Osteocyte (in vitro differentiated cells): ENCODE measurements around the gene SUPT3H. TPM values are rescaled to one million over a fixed set of nuclear protein-coding genes. Genes with fewer than 3 reads are reported as not detected.
"Not testable (repeated sequence)": the region's sequence is repeated elsewhere in the genome, so short reads cannot be mapped to it uniquely, and the experiment has no call there.

Experiments
- DNase-seq: peaks from one replicate; pipeline ENCODE4 v3.0.0; 2021; ENCODE audit warnings: mixed read lengths; ENCODE audit not compliant: unreplicated experiment; ENCODE audit errors: extremely low spot score
- H3K27ac Mint-ChIP-seq: one replicate; pipeline ENCODE4 v1.8.0; 2021; ENCODE audit warnings: mild to moderate bottlenecking, mixed read lengths; ENCODE audit not compliant: unreplicated experiment
- H3K27me3 Mint-ChIP-seq: one replicate; pipeline ENCODE4 v1.8.0; 2021; ENCODE audit warnings: mixed read lengths; ENCODE audit not compliant: unreplicated experiment
- H3K36me3 Mint-ChIP-seq: one replicate; pipeline ENCODE4 v1.8.0; 2021; ENCODE audit warnings: mixed read lengths; ENCODE audit not compliant: unreplicated experiment
- H3K4me1 Mint-ChIP-seq: one replicate; pipeline ENCODE4 v1.8.0; 2021; ENCODE audit warnings: mixed read lengths; ENCODE audit not compliant: unreplicated experiment
- H3K4me3 Mint-ChIP-seq: one replicate; pipeline ENCODE4 v1.8.0; 2021; ENCODE audit warnings: mild to moderate bottlenecking, moderate library complexity, mixed read lengths; ENCODE audit not compliant: unreplicated experiment
- H3K9me3 Mint-ChIP-seq: one replicate; pipeline ENCODE4 v1.8.0; 2021; ENCODE audit warnings: mixed read lengths; ENCODE audit not compliant: unreplicated experiment
- total RNA-seq: library from RNA; stranded (reverse); gene quantifications from 2 replicates; pipeline ENCODE4 v1.2.1, GENCODE V29; 2021
- TF ChIP-seq, protein P1 (sequence below): fragments of 200-600 bp; sonication (generic); IDR thresholded peaks from 2 replicates; pipeline ENCODE4 v1.5.0; 2021; ENCODE audit warnings: antibody characterized with exemption, mild to moderate bottlenecking, moderate library complexity

The SUPT3H gene
- total RNA-seq, 1 donor from 2014 or later: 13.2 TPM

- DNase-seq: no peak
- Mint-ChIP-seq H3K9me3 (peaks cover 3% of the 10 kb centered on the region), H3K27ac (peak overlapping the region; percentile 43), H3K4me1 (peaks cover 7% of the 10 kb centered on the region), H3K4me3 (no peak overlapping the region), H3K27me3 (no peaks in the 10 kb centered on the region), H3K36me3 (no peaks in the 10 kb centered on the region)
- TF ChIP-seq, protein P1, sequence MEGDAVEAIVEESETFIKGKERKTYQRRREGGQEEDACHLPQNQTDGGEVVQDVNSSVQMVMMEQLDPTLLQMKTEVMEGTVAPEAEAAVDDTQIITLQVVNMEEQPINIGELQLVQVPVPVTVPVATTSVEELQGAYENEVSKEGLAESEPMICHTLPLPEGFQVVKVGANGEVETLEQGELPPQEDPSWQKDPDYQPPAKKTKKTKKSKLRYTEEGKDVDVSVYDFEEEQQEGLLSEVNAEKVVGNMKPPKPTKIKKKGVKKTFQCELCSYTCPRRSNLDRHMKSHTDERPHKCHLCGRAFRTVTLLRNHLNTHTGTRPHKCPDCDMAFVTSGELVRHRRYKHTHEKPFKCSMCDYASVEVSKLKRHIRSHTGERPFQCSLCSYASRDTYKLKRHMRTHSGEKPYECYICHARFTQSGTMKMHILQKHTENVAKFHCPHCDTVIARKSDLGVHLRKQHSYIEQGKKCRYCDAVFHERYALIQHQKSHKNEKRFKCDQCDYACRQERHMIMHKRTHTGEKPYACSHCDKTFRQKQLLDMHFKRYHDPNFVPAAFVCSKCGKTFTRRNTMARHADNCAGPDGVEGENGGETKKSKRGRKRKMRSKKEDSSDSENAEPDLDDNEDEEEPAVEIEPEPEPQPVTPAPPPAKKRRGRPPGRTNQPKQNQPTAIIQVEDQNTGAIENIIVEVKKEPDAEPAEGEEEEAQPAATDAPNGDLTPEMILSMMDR: no peak
Measured at GRCh38 chr6:45185403-45186251, 192.1 kb downstream of the SUPT3H start.

DNA sequence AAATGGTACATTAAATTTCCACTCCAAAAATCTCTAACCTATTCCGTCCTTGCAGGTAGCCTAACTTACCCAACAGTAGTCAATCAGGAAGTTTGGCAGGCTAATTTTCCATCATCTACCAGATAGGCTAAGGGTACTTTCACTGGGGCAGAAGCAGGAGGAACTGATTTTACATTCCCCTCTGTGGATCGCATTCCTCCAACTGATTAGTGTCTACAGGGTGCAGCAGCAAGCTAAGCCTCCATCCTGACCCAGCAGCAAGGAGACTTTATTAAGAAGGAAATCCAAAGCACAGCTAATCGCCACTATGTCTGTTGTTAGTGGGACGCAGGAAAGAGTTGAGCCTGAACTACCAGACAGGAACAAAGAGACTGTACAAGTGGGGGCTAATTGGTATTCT lies 192.8 kb downstream of the SUPT3H start:
- H3K27me3 Mint-ChIP-seq: no peaks in the 10 kb centered on the region
- H3K36me3 Mint-ChIP-seq: no peaks in the 10 kb centered on the region
- no peak overlapping the region for H3K27ac Mint-ChIP-seq
- H3K9me3 Mint-ChIP-seq: no peaks in the 10 kb centered on the region
- peaks cover 7% of the 10 kb centered on the region for H3K4me1 Mint-ChIP-seq
- TF ChIP-seq, protein P1: no peak
- H3K4me3 Mint-ChIP-seq: no peak overlapping the region
- DNase-seq: no peak

- TF ChIP-seq, protein P1: no peak
- no peak overlapping the region for H3K4me3 Mint-ChIP-seq
- H3K9me3 Mint-ChIP-seq: no peaks in the 10 kb centered on the region
- DNase-seq: no peak
- peaks cover 7% of the 10 kb centered on the region for H3K4me1 Mint-ChIP-seq
- no peaks in the 10 kb centered on the region for H3K36me3 Mint-ChIP-seq
- no peak overlapping the region for H3K27ac Mint-ChIP-seq
- H3K27me3 Mint-ChIP-seq: no peaks in the 10 kb centered on the region
Measured at GRCh38 chr6:45184040-45184439, 193.7 kb downstream of the SUPT3H start.

DNA sequence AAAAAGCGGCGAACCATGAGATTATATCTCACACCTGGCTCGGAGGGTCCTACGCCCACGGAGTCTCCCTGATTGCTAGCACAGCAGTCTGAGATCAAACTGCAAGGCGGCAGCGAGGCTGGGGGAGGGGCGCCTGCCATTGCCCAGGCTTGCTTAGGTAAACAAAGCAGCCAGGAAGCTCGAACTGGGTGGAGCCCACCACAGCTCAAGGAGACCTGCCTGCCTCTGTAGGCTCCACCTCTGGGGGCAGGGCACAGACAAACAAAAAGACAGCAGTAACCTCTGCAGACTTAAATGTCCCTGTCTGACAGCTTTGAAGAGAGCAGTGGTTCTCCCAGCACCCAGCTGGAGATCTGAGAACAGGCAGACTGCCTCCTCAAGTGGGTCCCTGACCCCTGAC lies 201.4 kb downstream of the SUPT3H start:
- H3K27ac Mint-ChIP-seq, H3K27me3 Mint-ChIP-seq: not testable (repeated sequence)

GRCh38 chr6:45175272-45175671 lies 202.5 kb downstream of the SUPT3H start:
- no peaks in the 10 kb centered on the region for H3K9me3 Mint-ChIP-seq
- DNase-seq: no peak
- TF ChIP-seq, protein P1: no peak
- H3K27ac Mint-ChIP-seq: no peak overlapping the region
- peaks cover 6% of the 10 kb centered on the region for H3K4me1 Mint-ChIP-seq
- no peak overlapping the region for H3K4me3 Mint-ChIP-seq
- no peaks in the 10 kb centered on the region for H3K27me3 Mint-ChIP-seq
- H3K36me3 Mint-ChIP-seq: no peaks in the 10 kb centered on the region

More for the DNA sequence above, 201.4 kb downstream of the SUPT3H start:
- not testable (repeated sequence) for H3K36me3 Mint-ChIP-seq, DNase-seq, H3K4me1 Mint-ChIP-seq, H3K9me3 Mint-ChIP-seq
- H3K4me3 Mint-ChIP-seq: peak overlapping the region; percentile 18
